HepG2 (cell line): Measurements from ENCODE around the gene CNOT1. TPM values are rescaled to one million over a fixed set of nuclear protein-coding genes. Genes with fewer than 3 reads are reported as not detected.

Experiments used
- KDM2A ChIP-seq: sonication (generic); formaldehyde crosslinking; IDR thresholded peaks from 2 replicates; pipeline ENCODE4 v1.4.0; 2020; ENCODE audit warnings: low read depth, missing genetic modification reagents, borderline replicate concordance
- polyA plus RNA-seq, 8 experiments: library from polyadenylated mRNA; depleted of rRNA in 3 of 8; stranded (reverse) in 7 of 8; unstranded in 1 of 8; fragments of >200 nt; fragmentation: Illumina TruSeq in 4 of 8; extraction: Trizol in 4 of 8; gene quantifications; 2 replicates each; pipeline versions ENCODE4 v1.2.1 to v1.2.3, GENCODE V29; 2011 to 2016; ENCODE audit warnings: low read depth in 4 of 8, missing spikeins in 1 of 8, mixed read lengths in 1 of 8; ENCODE audit not compliant: insufficient read depth in 1 of 8
- total RNA-seq, 5 experiments: library from RNA; depleted of rRNA; stranded (reverse); fragments of >200 nt; fragmentation: Illumina TruSeq; extraction: Trizol; gene quantifications; 2 replicates each; pipeline ENCODE4 v1.2.3, GENCODE V29; 2016; ENCODE audit warnings: low read depth in 1 of 5
- TF ChIP-seq, protein P1 (sequence below): sonication (generic); formaldehyde crosslinking; IDR thresholded peaks from 2 replicates; pipeline ENCODE4 v1.4.0; 2020; ENCODE audit warnings: mild to moderate bottlenecking, missing genetic modification reagents, borderline replicate concordance
- TF ChIP-seq, protein P2 (sequence below): sonication (generic); IDR thresholded peaks from 2 replicates; pipeline ENCODE4 v1.6.1; 2016; ENCODE audit warnings: low read depth, borderline replicate concordance

CNOT1 gene
- total and polyA plus RNA-seq, 2 of the 13 experiments (the other 11 are each of a cell fraction or from before 2014, with no cell fraction given), result 188 to 232 TPM

DNA sequence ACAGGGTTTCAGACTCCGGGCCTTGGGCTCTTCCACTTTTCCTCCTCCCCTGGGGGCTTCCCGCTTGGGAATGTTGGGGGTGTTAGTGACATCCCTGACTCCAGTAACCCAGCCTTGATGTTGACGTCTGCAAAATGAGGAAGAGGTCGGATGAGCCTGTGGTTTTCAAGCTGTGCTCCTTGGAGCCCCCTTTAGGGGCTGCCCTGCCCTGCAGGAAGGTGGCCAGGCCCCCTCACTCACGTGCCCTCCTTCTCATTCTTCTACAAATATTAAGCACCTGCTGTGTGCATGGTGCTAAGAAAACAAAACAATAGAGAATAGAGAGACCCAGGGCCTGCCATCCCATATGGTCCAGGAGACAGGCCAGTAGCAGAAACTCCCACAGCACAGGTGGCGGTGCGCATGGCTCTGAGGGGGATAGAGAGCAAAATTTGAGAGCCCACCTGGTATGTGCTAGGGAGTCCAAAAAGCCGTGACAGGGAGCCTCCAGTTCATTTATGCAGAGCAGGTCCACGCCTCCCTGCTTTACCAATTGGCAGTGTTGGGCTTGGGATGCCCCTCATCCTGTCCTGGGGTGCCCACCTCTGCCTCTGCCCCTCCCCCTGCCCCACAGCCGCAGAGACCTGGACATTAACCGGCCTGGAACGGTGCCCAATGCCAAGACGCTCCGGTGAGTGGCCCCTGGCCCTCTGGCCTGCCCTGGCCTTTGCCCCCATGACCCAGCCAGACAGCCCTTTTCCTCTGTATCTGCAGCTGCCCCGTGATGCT, 122.2 kb downstream of the CNOT1 start (continued):
- TF ChIP-seq, protein P1, sequence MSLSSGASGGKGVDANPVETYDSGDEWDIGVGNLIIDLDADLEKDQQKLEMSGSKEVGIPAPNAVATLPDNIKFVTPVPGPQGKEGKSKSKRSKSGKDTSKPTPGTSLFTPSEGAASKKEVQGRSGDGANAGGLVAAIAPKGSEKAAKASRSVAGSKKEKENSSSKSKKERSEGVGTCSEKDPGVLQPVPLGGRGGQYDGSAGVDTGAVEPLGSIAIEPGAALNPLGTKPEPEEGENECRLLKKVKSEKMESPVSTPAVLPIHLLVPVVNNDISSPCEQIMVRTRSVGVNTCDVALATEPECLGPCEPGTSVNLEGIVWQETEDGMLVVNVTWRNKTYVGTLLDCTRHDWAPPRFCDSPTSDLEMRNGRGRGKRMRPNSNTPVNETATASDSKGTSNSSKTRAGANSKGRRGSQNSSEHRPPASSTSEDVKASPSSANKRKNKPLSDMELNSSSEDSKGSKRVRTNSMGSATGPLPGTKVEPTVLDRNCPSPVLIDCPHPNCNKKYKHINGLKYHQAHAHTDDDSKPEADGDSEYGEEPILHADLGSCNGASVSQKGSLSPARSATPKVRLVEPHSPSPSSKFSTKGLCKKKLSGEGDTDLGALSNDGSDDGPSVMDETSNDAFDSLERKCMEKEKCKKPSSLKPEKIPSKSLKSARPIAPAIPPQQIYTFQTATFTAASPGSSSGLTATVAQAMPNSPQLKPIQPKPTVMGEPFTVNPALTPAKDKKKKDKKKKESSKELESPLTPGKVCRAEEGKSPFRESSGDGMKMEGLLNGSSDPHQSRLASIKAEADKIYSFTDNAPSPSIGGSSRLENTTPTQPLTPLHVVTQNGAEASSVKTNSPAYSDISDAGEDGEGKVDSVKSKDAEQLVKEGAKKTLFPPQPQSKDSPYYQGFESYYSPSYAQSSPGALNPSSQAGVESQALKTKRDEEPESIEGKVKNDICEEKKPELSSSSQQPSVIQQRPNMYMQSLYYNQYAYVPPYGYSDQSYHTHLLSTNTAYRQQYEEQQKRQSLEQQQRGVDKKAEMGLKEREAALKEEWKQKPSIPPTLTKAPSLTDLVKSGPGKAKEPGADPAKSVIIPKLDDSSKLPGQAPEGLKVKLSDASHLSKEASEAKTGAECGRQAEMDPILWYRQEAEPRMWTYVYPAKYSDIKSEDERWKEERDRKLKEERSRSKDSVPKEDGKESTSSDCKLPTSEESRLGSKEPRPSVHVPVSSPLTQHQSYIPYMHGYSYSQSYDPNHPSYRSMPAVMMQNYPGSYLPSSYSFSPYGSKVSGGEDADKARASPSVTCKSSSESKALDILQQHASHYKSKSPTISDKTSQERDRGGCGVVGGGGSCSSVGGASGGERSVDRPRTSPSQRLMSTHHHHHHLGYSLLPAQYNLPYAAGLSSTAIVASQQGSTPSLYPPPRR (CRISPR knock-in tag), result no peak
- TF ChIP-seq, protein P2, sequence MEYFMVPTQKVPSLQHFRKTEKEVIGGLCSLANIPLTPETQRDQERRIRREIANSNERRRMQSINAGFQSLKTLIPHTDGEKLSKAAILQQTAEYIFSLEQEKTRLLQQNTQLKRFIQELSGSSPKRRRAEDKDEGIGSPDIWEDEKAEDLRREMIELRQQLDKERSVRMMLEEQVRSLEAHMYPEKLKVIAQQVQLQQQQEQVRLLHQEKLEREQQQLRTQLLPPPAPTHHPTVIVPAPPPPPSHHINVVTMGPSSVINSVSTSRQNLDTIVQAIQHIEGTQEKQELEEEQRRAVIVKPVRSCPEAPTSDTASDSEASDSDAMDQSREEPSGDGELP, result no peak
- 0 out of 2 replicates have a peak, but pooled peaks have one; percentile 9 for TF ChIP-seq KDM2A (CRISPR knock-in tag)
